ENCODE data around the gene ABHD12.

DNA sequence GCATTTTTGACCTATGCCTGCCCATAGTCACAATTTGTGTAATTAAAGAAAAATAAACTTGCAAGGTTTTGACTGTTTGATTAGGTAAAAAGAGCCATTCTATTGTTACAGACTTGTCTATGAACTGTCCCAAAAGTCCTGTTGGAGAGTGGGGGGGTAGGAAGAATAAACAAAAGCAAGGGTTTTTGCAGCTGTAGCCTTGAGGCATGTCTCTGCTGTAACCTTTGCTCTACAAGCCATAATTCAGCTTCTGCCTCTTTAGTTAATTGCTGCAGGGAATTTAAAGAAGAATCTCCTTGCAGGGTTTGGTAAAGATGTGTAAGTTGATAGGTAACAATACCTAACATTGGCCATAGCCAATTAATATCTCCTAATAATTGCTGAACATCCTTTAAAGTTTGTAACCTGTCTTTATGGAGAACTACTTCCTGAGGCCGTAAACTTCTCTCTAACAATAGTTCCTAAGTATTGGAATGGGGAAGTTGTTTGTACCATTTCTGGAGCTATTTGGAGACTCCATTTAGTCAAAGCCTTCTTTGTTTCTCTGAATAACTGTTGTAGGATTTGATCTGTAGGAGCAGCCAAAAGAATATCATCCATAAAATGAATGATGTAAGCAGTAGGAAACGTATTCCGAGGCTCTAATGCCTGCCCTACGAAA is 7.9 kb upstream of the ABHD12 start:
- TF ChIP-seq, protein P1, sequence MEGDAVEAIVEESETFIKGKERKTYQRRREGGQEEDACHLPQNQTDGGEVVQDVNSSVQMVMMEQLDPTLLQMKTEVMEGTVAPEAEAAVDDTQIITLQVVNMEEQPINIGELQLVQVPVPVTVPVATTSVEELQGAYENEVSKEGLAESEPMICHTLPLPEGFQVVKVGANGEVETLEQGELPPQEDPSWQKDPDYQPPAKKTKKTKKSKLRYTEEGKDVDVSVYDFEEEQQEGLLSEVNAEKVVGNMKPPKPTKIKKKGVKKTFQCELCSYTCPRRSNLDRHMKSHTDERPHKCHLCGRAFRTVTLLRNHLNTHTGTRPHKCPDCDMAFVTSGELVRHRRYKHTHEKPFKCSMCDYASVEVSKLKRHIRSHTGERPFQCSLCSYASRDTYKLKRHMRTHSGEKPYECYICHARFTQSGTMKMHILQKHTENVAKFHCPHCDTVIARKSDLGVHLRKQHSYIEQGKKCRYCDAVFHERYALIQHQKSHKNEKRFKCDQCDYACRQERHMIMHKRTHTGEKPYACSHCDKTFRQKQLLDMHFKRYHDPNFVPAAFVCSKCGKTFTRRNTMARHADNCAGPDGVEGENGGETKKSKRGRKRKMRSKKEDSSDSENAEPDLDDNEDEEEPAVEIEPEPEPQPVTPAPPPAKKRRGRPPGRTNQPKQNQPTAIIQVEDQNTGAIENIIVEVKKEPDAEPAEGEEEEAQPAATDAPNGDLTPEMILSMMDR (IDR thresholded peaks at IDR 0.05), result no peak
- no peak for TF ChIP-seq POLR2A (IDR thresholded peaks at IDR 0.05)

Measured in heart left ventricle (tissue), 13 donors.